GM12878 (cell line): Measurements from ENCODE around the gene SHROOM3. TPM values are rescaled to one million over a fixed set of nuclear protein-coding genes. Genes with fewer than 3 reads are reported as not detected.

Experiments
- ATAC-seq: fragments of 200-7000 bp; cut with Tn5 transposase; 3 replicates; pipeline ENCODE4 v1.9.1; 2020; ENCODE audit warnings: mild to moderate bottlenecking, moderate library complexity
- BruUV-seq: library from RNA; stranded (reverse); fragments of 400-500 nt; replicated peaks from 2 replicates; lab custom pipeline; 2021; lab: Mats Ljungman, UMichigan
- CTCF ChIA-PET: fragments of 300-600 bp; sonication (Branson Sonifier 250); formaldehyde crosslinking; extraction: SDS; loops from one replicate; lab custom pipeline; 2021; ENCODE audit warnings: inconsistent platforms; lab: Yijun Ruan, JAX
- POLR2A ChIA-PET: fragments of 350-600 bp; formaldehyde crosslinking; extraction: SDS; loops from one replicate; lab custom pipeline; 2021; ENCODE audit warnings: inconsistent platforms; lab: Charles Lee
- RAD21 ChIA-PET: fragments of 300-600 bp; sonication (Branson Sonifier 250); formaldehyde crosslinking; loops from one replicate; lab custom pipeline; 2023; ENCODE audit warnings: antibody characterized with exemption; ENCODE audit not compliant: unreplicated experiment; lab: Charles Lee
- SMC1A ChIA-PET: fragments of 300-600 bp; sonication (Branson Sonifier 250); formaldehyde crosslinking; loops from one replicate; lab custom pipeline; 2023; ENCODE audit not compliant: unreplicated experiment, uncharacterized antibody; lab: Charles Lee
- DNase-seq: peaks from one replicate; pipeline ENCODE4 v3.0.0-alpha.2; 2011; ENCODE audit warnings: low read depth, low spot score
- FAIRE-seq: peaks from 3 replicates; lab custom pipeline; 2011; peaks lifted over from hg19 to GRCh38; lab: Jason Lieb, UNC
- H2AFZ ChIP-seq: 2 replicates; pipeline ENCODE4 v1.6.0; 2011; ENCODE audit warnings: low read depth, low read length, control low read depth; ENCODE audit not compliant: control insufficient read depth
- H3K27ac ChIP-seq: 2 replicates; pipeline ENCODE4 v1.5.1; 2011; ENCODE audit warnings: control low read depth; ENCODE audit not compliant: control insufficient read depth, insufficient read depth
- H3K27me3 ChIP-seq, 2 experiments: replicated peaks in 1 of 2; 2 replicates each; pipeline versions ENCODE4 v1.6.0 to v1.6.1; 2011; ENCODE audit warnings: low read length in 1 of 2; ENCODE audit not compliant: control insufficient read depth in 2 of 2, insufficient read depth in 2 of 2
- H3K36me3 ChIP-seq, 2 experiments: 2 replicates each; pipeline ENCODE4 v1.5.1; 2011; ENCODE audit warnings: low read length in 1 of 2; ENCODE audit not compliant: control insufficient read depth in 2 of 2, insufficient read depth in 2 of 2
- H3K4me1 ChIP-seq: 2 replicates; pipeline ENCODE4 v1.6.1; 2011; ENCODE audit warnings: mild to moderate bottlenecking, low read length, moderate library complexity, mixed read lengths; ENCODE audit not compliant: control insufficient read depth, insufficient read depth
- H3K4me2 ChIP-seq: 2 replicates; pipeline ENCODE4 v1.6.0; 2011; ENCODE audit warnings: control low read depth; ENCODE audit not compliant: control insufficient read depth, insufficient read depth
- H3K4me3 ChIP-seq: fragments of 200-600 bp; sonication (generic); 2 replicates; pipeline ENCODE4 v1.5.1; 2016
- H3K79me2 ChIP-seq: 2 replicates; pipeline ENCODE4 v1.6.0; 2011; ENCODE audit warnings: low read length; ENCODE audit not compliant: control insufficient read depth, insufficient read depth
- H3K9ac ChIP-seq: 2 replicates; pipeline ENCODE4 v1.8.0; 2011; ENCODE audit warnings: low read length, control low read depth, mixed read lengths; ENCODE audit not compliant: control insufficient read depth, insufficient read depth
- H3K9me3 ChIP-seq: replicated peaks from 3 replicates; pipeline ENCODE4 v1.5.1; 2011; ENCODE audit warnings: mild to moderate bottlenecking, low read length; ENCODE audit not compliant: control insufficient read depth, insufficient read depth
- H4K20me1 ChIP-seq: 2 replicates; pipeline ENCODE4 v1.6.0; 2011; ENCODE audit not compliant: control insufficient read depth, insufficient read depth
- BCLAF1 ChIP-seq: fragments of 450-650 bp; IDR thresholded peaks from 2 replicates; pipeline ENCODE4 v1.6.1; 2017; ENCODE audit warnings: antibody characterized with exemption, mild to moderate bottlenecking, moderate library complexity
- FOXM1 ChIP-seq: IDR thresholded peaks from 2 replicates; pipeline ENCODE4 v1.6.1; 2012; ENCODE audit warnings: low read depth, mild to moderate bottlenecking, inconsistent platforms, low read length, moderate library complexity
- MTA2 ChIP-seq: fragments of 450-650 bp; IDR thresholded peaks from 2 replicates; pipeline ENCODE4 v1.6.1; 2016; ENCODE audit warnings: low read depth, mild to moderate bottlenecking, moderate library complexity
- MYC ChIP-seq: IDR thresholded peaks from 2 replicates; pipeline ENCODE4 v1.6.1; 2011; ENCODE audit warnings: mild to moderate bottlenecking, low read length, moderate library complexity, inconsistent platforms; ENCODE audit not compliant: insufficient read depth, insufficient replicate concordance, insufficient read length, severe bottlenecking
- RELB ChIP-seq: fragments of 450-650 bp; IDR thresholded peaks from 2 replicates; pipeline ENCODE4 v1.6.1; 2017; ENCODE audit warnings: low read depth, mild to moderate bottlenecking, moderate library complexity
- SIN3A ChIP-seq: IDR thresholded peaks from 2 replicates; pipeline ENCODE4 v1.6.1; 2012; ENCODE audit warnings: low read depth, low read length, improper control_type of control experiment
- SUPT20H ChIP-seq: IDR thresholded peaks from 2 replicates; pipeline ENCODE4 v1.6.1; 2011; ENCODE audit warnings: low read depth, mild to moderate bottlenecking, low read length, moderate library complexity, borderline replicate concordance; ENCODE audit not compliant: control insufficient read depth
- SUZ12 ChIP-seq: fragments of 200-600 bp; sonication (generic); IDR thresholded peaks from one replicate; pipeline ENCODE4 v1.6.1; 2018; ENCODE audit warnings: antibody characterized with exemption, mild to moderate bottlenecking; ENCODE audit not compliant: unreplicated experiment
- TBL1XR1 ChIP-seq: IDR thresholded peaks from 2 replicates; pipeline ENCODE4 v1.6.1; 2012; ENCODE audit warnings: low read depth, low read length, improper control_type of control experiment
- ZNF274 ChIP-seq: IDR thresholded peaks from one replicate; pipeline ENCODE4 v1.8.0; 2011; ENCODE audit not compliant: insufficient read length, insufficient read depth
- ZNF384 ChIP-seq: IDR thresholded peaks from 2 replicates; pipeline ENCODE4 v1.6.1; 2012; ENCODE audit warnings: low read depth, mild to moderate bottlenecking, low read length, improper control_type of control experiment, borderline replicate concordance
- ZNF622 ChIP-seq: fragments of 450-650 bp; IDR thresholded peaks from 2 replicates; pipeline ENCODE4 v1.6.1; 2017; ENCODE audit warnings: mild to moderate bottlenecking, inconsistent platforms
- WGBS: methylation state at CpG from one replicate; pipeline ENCODE4 v1.1.6; 2016; ENCODE audit warnings: low lambda C conversion rate; ENCODE audit not compliant: insufficient replicate concordance, insufficient coverage; ENCODE audit errors: missing lambda C conversion rate; 5-methylcytosine and 5-hydroxymethylcytosine counted together
- in situ Hi-C: fragments of 300-500 bp; cut with MboI; formaldehyde crosslinking; loops from 9 replicates; pipeline ENCODE4 v1.14.3; 2018; ENCODE audit warnings: mixed read lengths
- intact Hi-C: fragments of 100-400 bp; cut with micrococcal nuclease; formaldehyde crosslinking; loops from one replicate; pipeline ENCODE4 v1.14.2; 2022; ENCODE audit not compliant: unreplicated experiment
- polyA plus RNA-seq, 11 experiments: library from polyadenylated mRNA; depleted of rRNA in 4 of 11; unstranded in 6 of 11; stranded (reverse) in 5 of 11; fragments of >200 nt; fragmentation: Nextera tagmentation in 4 of 11; fragmentation: Illumina TruSeq in 1 of 11; extraction: Ambion mirVana in 4 of 11; extraction: Trizol in 1 of 11; gene quantifications; 1 replicate in 1 of 11; 2 replicates in 10 of 11; pipeline versions ENCODE4 v1.2.1 to v1.2.3, GENCODE V29; 2011 to 2016; ENCODE audit warnings: inconsistent platforms in 2 of 11, missing spikeins in 2 of 11, low read depth in 1 of 11
- total RNA-seq, 4 experiments: library from RNA; depleted of rRNA in 3 of 4; stranded (reverse); fragments of >200 nt in 3 of 4; fragmentation: Illumina TruSeq in 1 of 4; extraction: Trizol in 1 of 4; gene quantifications; 2 replicates each; pipeline versions ENCODE4 v1.2.1 to v1.2.3, GENCODE V29; 2013 to 2021

Gene SHROOM3
- total and polyA plus RNA-seq, 10 of the 15 experiments (the other 5 are each of a cell fraction or from before 2014, with no cell fraction given) = under 0.01 to 0.29 (median 0.08) TPM; not detected in 1

GRCh38 chr4:76637712-76638361 is 202.8 kb downstream of the SHROOM3 start:
- Histone ChIP-seq H2AFZ (no peak overlapping the region), H4K20me1 (no peaks in the 10 kb centered on the region), H3K4me1 (no peaks in the 10 kb centered on the region), H3K79me2 (no peaks in the 10 kb centered on the region), H3K27me3 (peaks cover 0 to 10% of the 10 kb centered on the region in 2 experiments; a peak in 2 of 4 replicates), H3K9me3 (no peaks in the 10 kb centered on the region), H3K9ac (no peak overlapping the region), H3K27ac (no peak overlapping the region), H3K36me3 (no peaks in the 10 kb centered on the region)
- ChIA-PET SMC1A (interaction anchor here (1.4 kb wide), 1 partner anchor 14 kb away, joined by 3 read pairs; no protein-coding TSS in a partner anchor), RAD21 (no interaction called here), POLR2A (no interaction called here)
- in situ Hi-C loops (no loop called here), intact Hi-C loops (no loop called here)
- ATAC-seq (no peak), FAIRE-seq (no peak)
- no TSS peak for BruUV-seq
- TF ChIP-seq ZNF622 (no peak), RELB (no peak)
- TF ChIP-seq, all 136 proteins: peak for 0
- CTCF ChIA-PET = interaction anchor here (1.4 kb wide), 1 partner anchor 15 kb away, joined by 3 read pairs; no protein-coding TSS in a partner anchor
- 35% methylated on average over 5 of the region's 5 CpGs for WGBS
- Histone ChIP-seq H3K4me2 (no peak overlapping the region), H3K4me3 (no peak overlapping the region)
- no peak for DNase-seq

GRCh38 chr4:76639288-76639687 is 204.3 kb downstream of the SHROOM3 start:
- BruUV-seq = no TSS peak
- TF ChIP-seq TBL1XR1 (no peak), SUPT20H (no peak), SIN3A (no peak), ZNF384 (no peak), SUZ12 (no peak), BCLAF1 (no peak), ZNF274 (no peak), MTA2 (no peak), MYC (no peak), FOXM1 (no peak)

More at GRCh38 chr4:76639288-76639687, 204.3 kb downstream of the SHROOM3 start:
- ChIA-PET SMC1A (interaction anchor here (1.4 kb wide), 1 partner anchor 13 kb away, joined by 3 read pairs; no protein-coding TSS in a partner anchor), POLR2A (no interaction called here), RAD21 (no interaction called here), CTCF (interaction anchor here (1.4 kb wide), 1 partner anchor 16 kb away, joined by 3 read pairs; no protein-coding TSS in a partner anchor)
- H3K9ac ChIP-seq = no peak overlapping the region
- peaks cover 0 to 10% of the 10 kb centered on the region in 2 experiments; a peak in 2 of 4 replicates for H3K27me3 ChIP-seq
- no peaks in the 10 kb centered on the region for H3K79me2 ChIP-seq
- in situ Hi-C loops = no loop called here
- no peak overlapping the region for H3K4me3 ChIP-seq
- H3K4me2 ChIP-seq = no peak overlapping the region
- no peaks in the 10 kb centered on the region for H3K36me3 ChIP-seq
- no peaks in the 10 kb centered on the region for H3K9me3 ChIP-seq
- H2AFZ ChIP-seq = no peak overlapping the region
- FAIRE-seq (no peak), DNase-seq (no peak), ATAC-seq (no peak)
- intact Hi-C loops = no loop called here
- no peaks in the 10 kb centered on the region for H3K4me1 ChIP-seq
- 43% methylated on average over 4 of the region's 4 CpGs for WGBS
- no peaks in the 10 kb centered on the region for H4K20me1 ChIP-seq
- no peak overlapping the region for H3K27ac ChIP-seq
